HepG2 (cell line): ENCODE measurements around the gene GOLT1A. TPM values are rescaled to one million over a fixed set of nuclear protein-coding genes. Genes with fewer than 3 reads are reported as not detected.

Experiments
- ATAC-seq: fragments of 200-7000 bp; cut with Tn5 transposase; 3 replicates; pipeline ENCODE4 v1.9.1; 2020; ENCODE audit warnings: mild to moderate bottlenecking, moderate library complexity
- BruUV-seq: library from RNA; stranded (reverse); fragments of 400-500 nt; replicated peaks from 2 replicates; lab custom pipeline; 2021; lab: Mats Ljungman, UMichigan
- CTCF ChIA-PET: fragments of 300-600 bp; formaldehyde crosslinking; extraction: SDS; loops from one replicate; lab custom pipeline; 2021; ENCODE audit warnings: low total read pairs, inconsistent platforms, low intra/inter-chr PET ratio; lab: Yijun Ruan, JAX
- POLR2A ChIA-PET: fragments of 350-600 bp; sonication (Branson Sonifier 250); formaldehyde crosslinking; loops from one replicate; lab custom pipeline; 2020; ENCODE audit warnings: antibody characterized with exemption, inconsistent platforms; lab: Yijun Ruan, JAX
- DNase-seq: peaks from one replicate; pipeline ENCODE4 v3.0.0-alpha.2; 2015; ENCODE audit warnings: low spot score
- FAIRE-seq: peaks from 3 replicates; lab custom pipeline; 2011; peaks lifted over from hg19 to GRCh38; lab: Jason Lieb, UNC
- H2AFZ ChIP-seq: one replicate; pipeline ENCODE4 v1.6.1; 2011; ENCODE audit warnings: low read length, inconsistent platforms
- H3K27ac ChIP-seq: fragments of 300-600 bp; 3 replicates; pipeline ENCODE4 v1.8.0; 2011; ENCODE audit warnings: mixed run types, mild to moderate bottlenecking, mixed read lengths, low read length, inconsistent platforms; ENCODE audit not compliant: insufficient read depth; ENCODE audit errors: extremely low read length
- H3K27me3 ChIP-seq, 2 experiments: fragments of 200-600 bp in 1 of 2; 2 replicates in 1 of 2; 3 replicates in 1 of 2; pipeline versions ENCODE4 v1.6.0 to v1.8.0; 2011; ENCODE audit warnings: low read length in 2 of 2, mild to moderate bottlenecking in 2 of 2, moderate library complexity in 2 of 2, inconsistent platforms in 1 of 2; ENCODE audit not compliant: insufficient read depth in 2 of 2, control insufficient read depth in 1 of 2
- H3K36me3 ChIP-seq, 2 experiments: fragments of 200-600 bp in 1 of 2; replicated peaks in 1 of 2; 2 replicates in 1 of 2; 3 replicates in 1 of 2; pipeline versions ENCODE4 v1.5.1 to v1.8.0; 2011; ENCODE audit warnings: low read length in 2 of 2, inconsistent platforms in 1 of 2; ENCODE audit not compliant: insufficient read depth in 2 of 2, control insufficient read depth in 1 of 2
- H3K4me1 ChIP-seq: 2 replicates; pipeline ENCODE4 v1.5.1; 2012; ENCODE audit warnings: low read length, inconsistent platforms; ENCODE audit not compliant: insufficient read depth
- H3K4me2 ChIP-seq: 2 replicates; pipeline ENCODE4 v1.6.0; 2011; ENCODE audit warnings: low read depth, low read length, inconsistent platforms
- H3K4me3 ChIP-seq, 3 experiments: fragments of 200-600 bp in 1 of 3; sonication (generic), shearing (Covaris generic) in 1 of 3; replicated peaks in 1 of 3; 2 replicates each; pipeline ENCODE4 v1.5.1; 2011 to 2016; ENCODE audit warnings: low read length in 3 of 3, inconsistent platforms in 2 of 3, low read depth in 2 of 3, mild to moderate bottlenecking in 2 of 3, control low read depth in 1 of 3, mixed read lengths in 1 of 3; ENCODE audit not compliant: insufficient read depth in 1 of 3
- H3K79me2 ChIP-seq: one replicate; pipeline ENCODE4 v1.6.1; 2011; ENCODE audit warnings: low read length, inconsistent platforms; ENCODE audit not compliant: insufficient read depth
- H3K9ac ChIP-seq: 2 replicates; pipeline ENCODE4 v1.6.0; 2011; ENCODE audit warnings: mild to moderate bottlenecking, low read depth, low read length, inconsistent platforms; ENCODE audit not compliant: insufficient read depth
- H3K9me3 ChIP-seq: 2 replicates; pipeline ENCODE4 v1.5.1; 2012; ENCODE audit warnings: mild to moderate bottlenecking, low read length
- H4K20me1 ChIP-seq: 2 replicates; pipeline ENCODE4 v1.6.0; 2011; ENCODE audit warnings: inconsistent platforms, mild to moderate bottlenecking, low read length, moderate library complexity; ENCODE audit not compliant: insufficient read depth
- ARID2 ChIP-seq: sonication (generic); formaldehyde crosslinking; IDR thresholded peaks from 2 replicates; pipeline ENCODE4 v1.8.1; 2022; ENCODE audit warnings: mild to moderate bottlenecking, missing genetic modification reagents, borderline replicate concordance
- GRHL1 ChIP-seq: sonication (generic); formaldehyde crosslinking; conservative IDR thresholded peaks from 2 replicates; pipeline ENCODE4 v1.8.0; 2022; ENCODE audit warnings: missing genetic modification reagents
- HMGA1 ChIP-seq: sonication (generic); formaldehyde crosslinking; conservative IDR thresholded peaks from 2 replicates; pipeline ENCODE4 v1.4.0; 2020; ENCODE audit warnings: missing genetic modification reagents
- KLF11 ChIP-seq: IDR thresholded peaks from 2 replicates; pipeline ENCODE4 v1.6.1; 2016; ENCODE audit warnings: missing compliant biosample characterization
- MATR3 ChIP-seq: sonication (generic); formaldehyde crosslinking; IDR thresholded peaks from 2 replicates; pipeline ENCODE4 v1.4.0; 2020; ENCODE audit warnings: missing genetic modification reagents
- MBD4 ChIP-seq: IDR thresholded peaks from 2 replicates; pipeline ENCODE4 v1.6.1; 2012; ENCODE audit warnings: low read length, inconsistent platforms, borderline replicate concordance
- PRDM10 ChIP-seq: sonication (generic); formaldehyde crosslinking; IDR thresholded peaks from 2 replicates; pipeline ENCODE4 v1.4.0; 2020; ENCODE audit warnings: low read depth, missing genetic modification reagents
- ZBTB33 ChIP-seq: sonication (generic); formaldehyde crosslinking; IDR thresholded peaks from 2 replicates; pipeline ENCODE4 v1.4.0; 2020; ENCODE audit warnings: missing genetic modification reagents
- ZNF12 ChIP-seq: sonication (generic); formaldehyde crosslinking; IDR thresholded peaks from 2 replicates; pipeline ENCODE4 v1.5.0; 2020; ENCODE audit warnings: missing genetic modification reagents
- ZNF296 ChIP-seq: sonication (generic); formaldehyde crosslinking; conservative IDR thresholded peaks from 2 replicates; pipeline ENCODE4 v1.5.0; 2020; ENCODE audit warnings: mild to moderate bottlenecking, missing genetic modification reagents
- ZNF3 ChIP-seq: IDR thresholded peaks from 2 replicates; pipeline ENCODE4 v1.7.0; 2017; ENCODE audit warnings: inconsistent platforms
- ZSCAN22 ChIP-seq: sonication (generic); formaldehyde crosslinking; IDR thresholded peaks from 2 replicates; pipeline ENCODE4 v1.4.0; 2020; ENCODE audit warnings: mild to moderate bottlenecking, missing genetic modification reagents
- WGBS: methylation state at CpG from one replicate; pipeline ENCODE4 v1.1.6; 2017; ENCODE audit warnings: low lambda C conversion rate; 5-methylcytosine and 5-hydroxymethylcytosine counted together
- in situ Hi-C: cut with HindIII; loops from 2 replicates; pipeline ENCODE4 v1.10.0; 2017; ENCODE audit warnings: low pct_unique_long_range_greater_than_20kb; ENCODE audit not compliant: extremely low pct_ligation_motif_present
- intact Hi-C: fragments of 100-400 bp; cut with micrococcal nuclease; formaldehyde crosslinking; loops from one replicate; pipeline ENCODE4 v1.10.0; 2022; ENCODE audit not compliant: unreplicated experiment
- polyA plus RNA-seq, 8 experiments: library from polyadenylated mRNA; depleted of rRNA in 3 of 8; stranded (reverse) in 7 of 8; unstranded in 1 of 8; fragments of >200 nt; fragmentation: Illumina TruSeq in 4 of 8; extraction: Trizol in 4 of 8; gene quantifications; 2 replicates each; pipeline versions ENCODE4 v1.2.1 to v1.2.3, GENCODE V29; 2011 to 2016; ENCODE audit warnings: low read depth in 4 of 8, missing spikeins in 1 of 8, mixed read lengths in 1 of 8; ENCODE audit not compliant: insufficient read depth in 1 of 8
- total RNA-seq, 5 experiments: library from RNA; depleted of rRNA; stranded (reverse); fragments of >200 nt; fragmentation: Illumina TruSeq; extraction: Trizol; gene quantifications; 2 replicates each; pipeline ENCODE4 v1.2.3, GENCODE V29; 2016; ENCODE audit warnings: low read depth in 1 of 5
- TF ChIP-seq, protein P1 (sequence below): sonication (generic); formaldehyde crosslinking; IDR thresholded peaks from 2 replicates; pipeline ENCODE4 v1.8.0; 2022; ENCODE audit warnings: mild to moderate bottlenecking, missing genetic modification reagents
- TF ChIP-seq, protein P2 (sequence below): sonication (generic); formaldehyde crosslinking; IDR thresholded peaks from 2 replicates; pipeline ENCODE4 v1.5.0; 2020; ENCODE audit warnings: missing genetic modification reagents
- TF ChIP-seq, protein P3 (sequence below): sonication (generic); formaldehyde crosslinking; IDR thresholded peaks from 2 replicates; pipeline ENCODE4 v1.4.0; 2020; ENCODE audit warnings: low read depth, mild to moderate bottlenecking, missing genetic modification reagents

The GOLT1A gene
- total and polyA plus RNA-seq, 2 of the 13 experiments (the other 11 are each of a cell fraction or from before 2014, with no cell fraction given): 25.8 to 28.0 TPM

DNA sequence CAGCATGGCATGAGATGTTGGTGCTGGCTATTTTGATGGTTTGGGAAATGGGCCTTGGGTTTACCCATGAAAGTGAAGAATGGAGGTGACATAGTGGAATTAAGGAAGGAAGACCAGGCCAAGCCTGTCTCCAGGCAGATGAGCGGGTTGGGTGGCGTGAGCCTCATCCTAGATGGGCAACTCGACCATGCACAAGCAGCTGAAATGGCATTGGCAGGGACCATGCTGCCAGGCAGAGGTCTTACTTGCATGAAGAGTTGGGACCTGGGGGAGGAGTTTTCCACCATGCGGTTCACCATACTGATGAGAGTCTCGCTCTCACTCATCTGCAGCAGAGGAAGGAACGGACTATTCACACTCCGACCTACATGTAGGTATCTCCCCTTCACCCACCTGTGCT is 37.5 kb upstream of the GOLT1A start:
- Histone ChIP-seq H3K9me3 (no peaks in the 10 kb centered on the region), H3K4me1 (peaks cover 25% of the 10 kb centered on the region), H3K27ac (no peak overlapping the region), H3K4me3 (no peak overlapping the region), H3K79me2 (no peaks in the 10 kb centered on the region), H2AFZ (no peak overlapping the region), H3K36me3 (peaks cover 0 to 1% of the 10 kb centered on the region in 2 experiments; a peak in 3 of 5 replicates), H4K20me1 (no peaks in the 10 kb centered on the region), H3K9ac (no peak overlapping the region), H3K27me3 (no peaks in the 10 kb centered on the region), H3K4me2 (no peak overlapping the region)
- POLR2A ChIA-PET: no interaction called here
- no peak for ATAC-seq
- CTCF ChIA-PET: no interaction called here
- no peak for DNase-seq
- BruUV-seq: no TSS peak
- 91% methylated on average over 7 of the region's 7 CpGs for WGBS
- FAIRE-seq: no peak
- intact Hi-C loops: no loop called here
- in situ Hi-C loops: no loop called here
- no peak for TF ChIP-seq ARID2 (CRISPR knock-in tag)
- TF ChIP-seq, protein P1, sequence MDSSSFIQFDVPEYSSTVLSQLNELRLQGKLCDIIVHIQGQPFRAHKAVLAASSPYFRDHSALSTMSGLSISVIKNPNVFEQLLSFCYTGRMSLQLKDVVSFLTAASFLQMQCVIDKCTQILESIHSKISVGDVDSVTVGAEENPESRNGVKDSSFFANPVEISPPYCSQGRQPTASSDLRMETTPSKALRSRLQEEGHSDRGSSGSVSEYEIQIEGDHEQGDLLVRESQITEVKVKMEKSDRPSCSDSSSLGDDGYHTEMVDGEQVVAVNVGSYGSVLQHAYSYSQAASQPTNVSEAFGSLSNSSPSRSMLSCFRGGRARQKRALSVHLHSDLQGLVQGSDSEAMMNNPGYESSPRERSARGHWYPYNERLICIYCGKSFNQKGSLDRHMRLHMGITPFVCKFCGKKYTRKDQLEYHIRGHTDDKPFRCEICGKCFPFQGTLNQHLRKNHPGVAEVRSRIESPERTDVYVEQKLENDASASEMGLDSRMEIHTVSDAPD (CRISPR knock-in tag): no peak
- TF ChIP-seq, protein P2, sequence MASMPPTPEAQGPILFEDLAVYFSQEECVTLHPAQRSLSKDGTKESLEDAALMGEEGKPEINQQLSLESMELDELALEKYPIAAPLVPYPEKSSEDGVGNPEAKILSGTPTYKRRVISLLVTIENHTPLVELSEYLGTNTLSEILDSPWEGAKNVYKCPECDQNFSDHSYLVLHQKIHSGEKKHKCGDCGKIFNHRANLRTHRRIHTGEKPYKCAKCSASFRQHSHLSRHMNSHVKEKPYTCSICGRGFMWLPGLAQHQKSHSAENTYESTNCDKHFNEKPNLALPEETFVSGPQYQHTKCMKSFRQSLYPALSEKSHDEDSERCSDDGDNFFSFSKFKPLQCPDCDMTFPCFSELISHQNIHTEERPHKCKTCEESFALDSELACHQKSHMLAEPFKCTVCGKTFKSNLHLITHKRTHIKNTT (CRISPR knock-in tag): no peak
- TF ChIP-seq ZSCAN22 (CRISPR knock-in tag): no peak
- no peak for TF ChIP-seq ZNF12 (CRISPR knock-in tag)
- TF ChIP-seq ZNF296 (CRISPR knock-in tag): no peak
- TF ChIP-seq MATR3 (CRISPR knock-in tag): no peak
- no peak for TF ChIP-seq GRHL1 (CRISPR knock-in tag)
- no peak for TF ChIP-seq PRDM10
- no peak for TF ChIP-seq ZNF3 (CRISPR knock-in tag)
- TF ChIP-seq ZBTB33: no peak
- TF ChIP-seq, protein P3, sequence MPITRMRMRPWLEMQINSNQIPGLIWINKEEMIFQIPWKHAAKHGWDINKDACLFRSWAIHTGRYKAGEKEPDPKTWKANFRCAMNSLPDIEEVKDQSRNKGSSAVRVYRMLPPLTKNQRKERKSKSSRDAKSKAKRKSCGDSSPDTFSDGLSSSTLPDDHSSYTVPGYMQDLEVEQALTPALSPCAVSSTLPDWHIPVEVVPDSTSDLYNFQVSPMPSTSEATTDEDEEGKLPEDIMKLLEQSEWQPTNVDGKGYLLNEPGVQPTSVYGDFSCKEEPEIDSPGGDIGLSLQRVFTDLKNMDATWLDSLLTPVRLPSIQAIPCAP (CRISPR knock-in tag): no peak
- no peak for TF ChIP-seq MBD4
- TF ChIP-seq HMGA1 (CRISPR knock-in tag): no peak
- TF ChIP-seq KLF11: no peak
